Right lobe of liver (tissue), 6 donors: ENCODE measurements around the gene SLITRK3. TPM values are rescaled to one million over a fixed set of nuclear protein-coding genes. Genes with fewer than 3 reads are reported as not detected.

Experiments used
- ATAC-seq, 4 donors: fragments of 200-7000 bp; cut with Tn5 transposase; one replicate each; pipeline ENCODE4 v1.9.1; 2020; ENCODE audit warnings: mild to moderate bottlenecking in 4 of 4, moderate library complexity in 4 of 4
- DNase-seq, 3 donors: peaks; one replicate each; pipeline ENCODE4 v3.0.0-alpha.2; 2020
- H3K27ac ChIP-seq, 3 donors: fragments of 200-600 bp; one replicate each; pipeline ENCODE4 v1.8.0; 2022
- H3K27me3 ChIP-seq, 2 donors: fragments of 200-600 bp; one replicate each; pipeline ENCODE4 v1.8.0; 2022
- H3K36me3 ChIP-seq, 4 donors: fragments of 200-600 bp; sonication (generic) in 1 of 4; one replicate each; pipeline versions ENCODE4 v1.5.1 to v1.8.0; 2017 to 2022; ENCODE audit warnings: control low read depth in 1 of 4
- H3K4me1 ChIP-seq, 4 donors: fragments of 200-600 bp; sonication (generic) in 1 of 4; one replicate each; pipeline versions ENCODE4 v1.5.1 to v1.8.0; 2017 to 2022; ENCODE audit warnings: control low read depth in 1 of 4
- H3K4me3 ChIP-seq, 3 donors: fragments of 200-600 bp; one replicate each; pipeline ENCODE4 v1.8.0; 2022
- H3K9me3 ChIP-seq, 4 donors: fragments of 200-600 bp; sonication (generic) in 1 of 4; one replicate each; pipeline versions ENCODE4 v1.5.1 to v1.8.0; 2017 to 2022; ENCODE audit warnings: control low read depth in 1 of 4
- CTCF ChIP-seq, 4 donors: fragments of 200-600 bp in 3 of 4; fragments of 450-650 bp in 1 of 4; IDR thresholded peaks; one replicate each; pipeline versions ENCODE4 v1.5.1 to v1.8.0; 2016 to 2022; ENCODE audit warnings: antibody characterized with exemption in 4 of 4, mild to moderate bottlenecking in 2 of 4
- POLR2A ChIP-seq: fragments of 450-650 bp; IDR thresholded peaks from one replicate; pipeline ENCODE4 v1.6.1; 2017; ENCODE audit warnings: antibody characterized with exemption, mild to moderate bottlenecking
- WGBS: methylation state at CpG from one replicate; pipeline ENCODE4 v1.1.6; 2018; ENCODE audit warnings: low coverage, low lambda C conversion rate; ENCODE audit not compliant: insufficient coverage; ENCODE audit errors: missing lambda C conversion rate; 5-methylcytosine and 5-hydroxymethylcytosine counted together
- intact Hi-C, 2 donors: fragments of 100-400 bp; cut with DNase I; formaldehyde crosslinking; loops; one replicate each; pipeline versions ENCODE4 v1.11.2 to v1.14.1; 2022
- total RNA-seq, 6 experiments: library from RNA; depleted of rRNA in 2 of 6; stranded (reverse); fragments of >200 nt in 2 of 6; fragmentation: NEBNext Ultra II Directional in 3 of 6; extraction: Animal tissue kit (Norgen Biotek cat#: 25700) in 3 of 6; gene quantifications; one replicate each; pipeline versions ENCODE4 v1.1.0 to v1.2.4, GENCODE V29; 2016 to 2023
- donor health status: DM: no; HTN: yes; CAD: no.
- donor health status: DM: no; HTN: no; CAD: no.
- donor health status: DM: no; HTN: no; CAD: no.
- donor health status: DM: no; HTN: yes; CAD: no.
- donor health status: DM: no; HTN: yes; CAD: no.

SLITRK3 gene
- total RNA-seq, 6 experiments from 2014 or later = 0.15 to 10.5 (median 3.6) TPM

DNA sequence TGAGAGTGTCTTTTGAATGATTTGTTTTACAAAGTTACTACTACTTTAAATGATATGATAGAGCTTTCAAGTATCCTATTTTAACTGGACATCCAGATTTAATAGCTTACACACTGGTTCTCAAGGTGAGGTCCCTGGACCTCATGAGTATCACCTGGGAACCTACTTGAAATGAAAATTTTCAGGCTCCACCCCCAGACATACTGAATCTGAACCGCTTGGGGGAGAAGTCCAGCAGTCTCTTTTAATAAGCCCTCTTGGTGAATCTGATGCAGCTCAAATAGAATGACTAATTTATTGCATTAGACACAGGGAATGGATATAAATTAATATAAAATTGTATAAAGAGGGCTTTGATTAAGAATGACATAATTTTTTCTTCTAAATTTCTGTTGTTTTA lies 29.4 kb upstream of the SLITRK3 start:
- H3K4me1 ChIP-seq = no peaks in the 10 kb centered on the region
- H3K27me3 ChIP-seq = no peaks in the 10 kb centered on the region
- intact Hi-C loops = no loop called here
- no peaks in the 10 kb centered on the region for H3K9me3 ChIP-seq
- no peaks in the 10 kb centered on the region for H3K36me3 ChIP-seq
- H3K4me3 ChIP-seq = no peak overlapping the region
- 53% methylated on average over 1 of the region's 1 CpG for WGBS
- ATAC-seq (no peak), DNase-seq (no peak)
- TF ChIP-seq CTCF (IDR thresholded peaks at IDR 0.05) (no peak), POLR2A (no peak)
- H3K27ac ChIP-seq = no peak overlapping the region

GRCh38 chr3:165217739-165218138 lies 21.6 kb upstream of the SLITRK3 start:
- peak; percentile 32 to 80 (median 70) for ATAC-seq
- WGBS = 33% methylated on average over 2 of the region's 2 CpGs
- DNase-seq = no peak

GRCh38 chr3:165212580-165212979 lies 16.4 kb upstream of the SLITRK3 start:
- no peaks in the 10 kb centered on the region for H3K27me3 ChIP-seq
- H3K27ac ChIP-seq = peak overlapping the region in 2 of 3 donors; percentile 64 to 82
- no peaks in the 10 kb centered on the region for H3K36me3 ChIP-seq
- intact Hi-C loops = no loop called here
- no peak for TF ChIP-seq POLR2A
- no peak for TF ChIP-seq CTCF (IDR thresholded peaks at IDR 0.05)
- no peak for DNase-seq
- H3K4me3 ChIP-seq = no peak overlapping the region
- peaks cover 0 to 32% (median 4%) of the 10 kb centered on the region in 4 donors for H3K4me1 ChIP-seq
- peak; percentile 86 to 92 (median 88) for ATAC-seq
- WGBS = 25% methylated on average over 1 of the region's 1 CpG
- H3K9me3 ChIP-seq = no peaks in the 10 kb centered on the region

More at GRCh38 chr3:165217739-165218138, 21.6 kb upstream of the SLITRK3 start:
- intact Hi-C loops = no loop called here
- H3K9me3 ChIP-seq = no peaks in the 10 kb centered on the region
- no peaks in the 10 kb centered on the region for H3K27me3 ChIP-seq
- H3K4me1 ChIP-seq = peaks cover 0 to 23% (median 0%) of the 10 kb centered on the region in 4 donors
- H3K4me3 ChIP-seq = no peak overlapping the region
- no peak overlapping the region for H3K27ac ChIP-seq
- no peaks in the 10 kb centered on the region for H3K36me3 ChIP-seq
- TF ChIP-seq POLR2A (no peak), CTCF (IDR thresholded peaks at IDR 0.05) (no peak)

- Histone ChIP-seq H3K27me3 (no peaks in the 10 kb centered on the region), H3K4me3 (no peak overlapping the region), H3K4me1 (peaks cover 0 to 23% (median 4%) of the 10 kb centered on the region in 4 donors), H3K36me3 (no peaks in the 10 kb centered on the region), H3K27ac (peak overlapping the region in 2 of 3 donors; percentile 64 to 82), H3K9me3 (no peaks in the 10 kb centered on the region)
- 39% methylated on average over 2 of the region's 4 CpGs for WGBS
- TF ChIP-seq POLR2A (no peak), CTCF (IDR thresholded peaks at IDR 0.05) (no peak)
- DNase-seq (peak; percentile 35 to 83 (median 70)), ATAC-seq (peak; percentile 74 to 83 (median 80))
- intact Hi-C loops = no loop called here
Observed at GRCh38 chr3:165211721-165212120, 15.5 kb upstream of the SLITRK3 start.

GRCh38 chr3:165210727-165211126 lies 14.5 kb upstream of the SLITRK3 start:
- WGBS = 75% methylated on average over 3 of the region's 3 CpGs
- DNase-seq (no peak), ATAC-seq (no peak)
- Histone ChIP-seq H3K9me3 (no peaks in the 10 kb centered on the region), H3K36me3 (no peaks in the 10 kb centered on the region), H3K27me3 (no peaks in the 10 kb centered on the region), H3K4me3 (no peak overlapping the region), H3K27ac (peak overlapping the region in 2 of 3 donors; percentile 37 to 64), H3K4me1 (peaks cover 0 to 23% (median 4%) of the 10 kb centered on the region in 4 donors)
- TF ChIP-seq CTCF (IDR thresholded peaks at IDR 0.05) = no peak
- intact Hi-C loops = no loop called here
